HG02885 (cell line): ENCODE data around the gene ESR1.

ENCODE experiments used
- ATAC-seq: cut with Tn5 transposase; IDR thresholded peaks from one replicate; pipeline ENCODE4 v1.9.1; 2021; ENCODE audit warnings: mild to moderate bottlenecking; ENCODE audit not compliant: unreplicated experiment, poor library complexity

The ESR1 gene

GRCh38 chr6:151807513-151808370, at the start of gene ESR1:
ESR1 (plus strand) TSS chr6:151807682; CDS start chr6:151807913, 231 bp downstream.
- peak; percentile 48 for ATAC-seq

GRCh38 chr6:151760486-151760885, 47.0 kb upstream of the ESR1 start:
- ATAC-seq: no peak

GRCh38 chr6:151761851-151762250, 45.6 kb upstream of the ESR1 start:
- no peak for ATAC-seq

- no peak for ATAC-seq
Observed at GRCh38 chr6:151762817-151763216, 44.7 kb upstream of the ESR1 start.

- no peak for ATAC-seq
Observed at GRCh38 chr6:151763303-151763702, 44.2 kb upstream of the ESR1 start.

- peak; percentile 87 for ATAC-seq
Observed at GRCh38 chr6:151763938-151764680, 43.4 kb upstream of the ESR1 start.

GRCh38 chr6:151765444-151765886, 42.0 kb upstream of the ESR1 start:
- ATAC-seq: peak; percentile 77

GRCh38 chr6:151772446-151772845, 35.0 kb upstream of the ESR1 start:
- no peak for ATAC-seq

- no peak for ATAC-seq
Observed at GRCh38 chr6:151773382-151773781, 34.1 kb upstream of the ESR1 start.

GRCh38 chr6:151782560-151782959, 24.9 kb upstream of the ESR1 start:
- no peak for ATAC-seq

- no peak for ATAC-seq
Observed at GRCh38 chr6:151783692-151784091, 23.8 kb upstream of the ESR1 start.

- ATAC-seq: no peak
Observed at GRCh38 chr6:151784441-151785214, 22.9 kb upstream of the ESR1 start.

GRCh38 chr6:151796842-151797530, 10.5 kb upstream of the ESR1 start:
- ATAC-seq: no peak

- no peak for ATAC-seq
Observed at GRCh38 chr6:151803743-151804142, 3.7 kb upstream of the ESR1 start.

- no peak for ATAC-seq
Observed at GRCh38 chr6:151804585-151805285, 2.7 kb upstream of the ESR1 start.

GRCh38 chr6:151805286-151805840, 2.1 kb upstream of the ESR1 start:
- ATAC-seq: no peak

GRCh38 chr6:151806757-151807512, 547 bp upstream of the ESR1 start:
- peak; percentile 11 for ATAC-seq
